ENCODE measurements around the gene SWSAP1.

Gene SWSAP1

GRCh38 chr19:11421371-11422098, 47.1 kb downstream of the SWSAP1 start:
- TF ChIP-seq CTCF (IDR thresholded peaks at IDR 0.05) = no peak
- peaks cover 25 to 38% of the 10 kb centered on the region in 2 experiments for H3K4me1 ChIP-seq (ENCODE audit: control insufficient read depth in 1 of 2, insufficient read depth in 1 of 2, low read depth in 1 of 2, low read length in 1 of 2)
- peaks cover 79% of the 10 kb centered on the region for H3K27me3 ChIP-seq
- no peaks in the 10 kb centered on the region for H3K36me3 ChIP-seq
- peak overlapping the region; percentile 5 to 23 for H3K4me3 ChIP-seq (ENCODE audit: low read depth in 1 of 2, low read length in 1 of 2)
- no peaks in the 10 kb centered on the region for H3K9me3 ChIP-seq
- H3K27ac ChIP-seq = no peak overlapping the region

- Histone ChIP-seq H3K4me1 (ENCODE audit: control insufficient read depth in 1 of 2, insufficient read depth in 1 of 2, low read depth in 1 of 2, low read length in 1 of 2) (peaks cover 25 to 38% of the 10 kb centered on the region in 2 experiments), H3K27me3 (peaks cover 71% of the 10 kb centered on the region), H3K9me3 (no peaks in the 10 kb centered on the region), H3K4me3 (ENCODE audit: low read depth in 1 of 2, low read length in 1 of 2) (peak overlapping the region; percentile 23 to 25), H3K36me3 (no peaks in the 10 kb centered on the region), H3K27ac (no peak overlapping the region)
- no peak for TF ChIP-seq CTCF (IDR thresholded peaks at IDR 0.05)
These were observed 47.9 kb downstream of the SWSAP1 start for GRCh38 chr19:11422163-11423065.

GRCh38 chr19:11423164-11423790, 48.8 kb downstream of the SWSAP1 start:
- H3K27ac ChIP-seq = no peak overlapping the region
- H3K27me3 ChIP-seq = peaks cover 62% of the 10 kb centered on the region
- no peak for TF ChIP-seq CTCF (IDR thresholded peaks at IDR 0.05)
- peaks cover 25 to 38% of the 10 kb centered on the region in 2 experiments for H3K4me1 ChIP-seq (ENCODE audit: control insufficient read depth in 1 of 2, insufficient read depth in 1 of 2, low read depth in 1 of 2, low read length in 1 of 2)
- H3K4me3 ChIP-seq (ENCODE audit: low read depth in 1 of 2, low read length in 1 of 2) = no peak overlapping the region
- no peaks in the 10 kb centered on the region for H3K36me3 ChIP-seq
- no peaks in the 10 kb centered on the region for H3K9me3 ChIP-seq

GRCh38 chr19:11423791-11424181, 49.3 kb downstream of the SWSAP1 start:
- Histone ChIP-seq H3K4me1 (ENCODE audit: control insufficient read depth in 1 of 2, insufficient read depth in 1 of 2, low read depth in 1 of 2, low read length in 1 of 2) (peaks cover 25 to 34% of the 10 kb centered on the region in 2 experiments), H3K4me3 (ENCODE audit: low read depth in 1 of 2, low read length in 1 of 2) (no peak overlapping the region), H3K9me3 (no peaks in the 10 kb centered on the region), H3K27ac (no peak overlapping the region), H3K27me3 (peaks cover 57% of the 10 kb centered on the region), H3K36me3 (no peaks in the 10 kb centered on the region)
- no peak for TF ChIP-seq CTCF (IDR thresholded peaks at IDR 0.05)
